CD8-positive, alpha-beta memory T cell (primary cell): ENCODE data around the gene RPLP2. TPM values are rescaled to one million over a fixed set of nuclear protein-coding genes. Genes with fewer than 3 reads are reported as not detected.

Experiments used
- CTCF ChIA-PET: fragments of 350-600 bp; sonication (Branson Sonifier 250); formaldehyde crosslinking; loops from one replicate; lab custom pipeline; 2021; ENCODE audit warnings: antibody characterized with exemption; lab: Charles Lee
- POLR2A ChIA-PET: fragments of 350-600 bp; sonication (Branson Sonifier 250); formaldehyde crosslinking; loops from one replicate; lab custom pipeline; 2021; ENCODE audit warnings: antibody characterized with exemption; lab: Charles Lee
- DNase-seq, 5 donors: peaks; one replicate each; pipeline versions ENCODE4 v3.0.0 to v3.0.0-alpha.2; 2020 to 2022; ENCODE audit warnings: mixed read lengths in 1 of 5
- H3K27ac ChIP-seq: one replicate; pipeline ENCODE4 v1.7.0; 2013; ENCODE audit warnings: low read depth, mild to moderate bottlenecking, low read length, moderate library complexity
- H3K27me3 ChIP-seq: 2 replicates; pipeline ENCODE4 v1.7.0; 2013; ENCODE audit warnings: low read length, mild to moderate bottlenecking; ENCODE audit not compliant: insufficient read depth, poor library complexity, severe bottlenecking
- H3K36me3 ChIP-seq: 2 replicates; pipeline ENCODE4 v1.7.0; 2013; ENCODE audit warnings: mild to moderate bottlenecking, low read length, moderate library complexity; ENCODE audit not compliant: insufficient read depth
- H3K4me1 ChIP-seq: 2 replicates; pipeline ENCODE4 v1.7.0; 2013; ENCODE audit warnings: mild to moderate bottlenecking, low read length, moderate library complexity; ENCODE audit not compliant: insufficient read depth
- H3K4me3 ChIP-seq: 2 replicates; pipeline ENCODE4 v1.7.0; 2013; ENCODE audit warnings: mild to moderate bottlenecking, low read length
- H3K9me3 ChIP-seq: 2 replicates; pipeline ENCODE4 v1.7.0; 2013; ENCODE audit warnings: mild to moderate bottlenecking, low read length
- H3K27ac Mint-ChIP-seq, 8 donors: one replicate each; pipeline ENCODE4 v1.8.0; 2020 to 2021; ENCODE audit warnings: mixed read lengths in 8 of 8, mild to moderate bottlenecking in 6 of 8, inconsistent platforms in 3 of 8, moderate library complexity in 3 of 8
- H3K27me3 Mint-ChIP-seq, 2 donors: one replicate each; pipeline ENCODE4 v1.8.0; 2020 to 2021; ENCODE audit warnings: mixed read lengths in 2 of 2, mild to moderate bottlenecking in 1 of 2, moderate library complexity in 1 of 2
- H3K36me3 Mint-ChIP-seq, 3 donors: one replicate each; pipeline ENCODE4 v1.8.0; 2020 to 2021; ENCODE audit warnings: mixed read lengths in 3 of 3, inconsistent platforms in 1 of 3, mild to moderate bottlenecking in 1 of 3
- H3K4me1 Mint-ChIP-seq, 3 donors: one replicate each; pipeline ENCODE4 v1.8.0; 2020 to 2021; ENCODE audit warnings: mixed read lengths in 3 of 3, inconsistent platforms in 1 of 3, mild to moderate bottlenecking in 1 of 3
- H3K4me3 Mint-ChIP-seq, 7 donors: one replicate each; pipeline ENCODE4 v1.8.0; 2020 to 2021; ENCODE audit warnings: mixed read lengths in 7 of 7, mild to moderate bottlenecking in 6 of 7, moderate library complexity in 4 of 7, inconsistent platforms in 2 of 7
- H3K9me3 Mint-ChIP-seq, 5 donors: one replicate each; pipeline ENCODE4 v1.8.0; 2020 to 2022; ENCODE audit warnings: mixed read lengths in 5 of 5, mild to moderate bottlenecking in 3 of 5, moderate library complexity in 2 of 5, inconsistent platforms in 1 of 5
- polyA plus RNA-seq: library from polyadenylated mRNA; unstranded; fragments of 300-500 nt; fragmentation: Illumina TruSeq; gene quantifications from one replicate; pipeline ENCODE4 v1.2.3, GENCODE V29; 2021
- total RNA-seq, 2 experiments: library from RNA; stranded (reverse); gene quantifications; one replicate each; pipeline ENCODE4 v1.2.3, GENCODE V29; 2021

RPLP2 gene
- total and polyA plus RNA-seq, 3 experiments from 2014 or later: 2,769 to 3,158 (median 2,922) TPM

GRCh38 chr11:810040-810567 is 337 bp downstream of the RPLP2 start:
- Mint-ChIP-seq H3K4me3 (peak overlapping the region; percentile 94 to 100 (median 95)), H3K27me3 (no peaks in the 10 kb centered on the region), H3K27ac (peak overlapping the region; percentile 97 to 100 (median 98)), H3K4me1 (peaks cover 33 to 49% (median 34%) of the 10 kb centered on the region in 3 donors), H3K9me3 (no peaks in the 10 kb centered on the region), H3K36me3 (peaks cover 0 to 38% (median 2%) of the 10 kb centered on the region in 3 donors)
- no peaks in the 10 kb centered on the region for H3K9me3 ChIP-seq
- H3K27me3 ChIP-seq: no peaks in the 10 kb centered on the region
- POLR2A ChIA-PET: interaction anchor here (0.6 to 2.0 kb wide), 11 partner anchors 9 to 304 kb away, joined by 3 to 38 read pairs (median 5); partner anchors contain the start of genes CD151, HRAS, PNPLA2 and TSPAN4
- H3K4me1 ChIP-seq: peaks cover 26% of the 10 kb centered on the region
- H3K4me3 ChIP-seq: peak overlapping the region; percentile 100
- CTCF ChIA-PET: interaction anchor here (0.8 kb wide), 1 partner anchor 9 kb away, joined by 3 read pairs; the partner anchor contains the start of gene PNPLA2
- H3K36me3 ChIP-seq: peaks cover 20% of the 10 kb centered on the region
- no peak for DNase-seq
- H3K27ac ChIP-seq: peak overlapping the region; percentile 92

GRCh38 chr11:811446-812245 is 1.9 kb downstream of the RPLP2 start:
- Mint-ChIP-seq H3K4me1 (peaks cover 30 to 44% (median 34%) of the 10 kb centered on the region in 3 donors), H3K9me3 (no peaks in the 10 kb centered on the region), H3K36me3 (peaks cover 0 to 38% (median 2%) of the 10 kb centered on the region in 3 donors), H3K27me3 (no peaks in the 10 kb centered on the region), H3K27ac (peak overlapping the region; percentile 61 to 100 (median 92)), H3K4me3 (peak overlapping the region; percentile 84 to 100 (median 95))
- H3K4me3 ChIP-seq: no peak overlapping the region
- H3K36me3 ChIP-seq: peaks cover 20% of the 10 kb centered on the region
- H3K27ac ChIP-seq: peak overlapping the region; percentile 92
- no peaks in the 10 kb centered on the region for H3K27me3 ChIP-seq
- no peaks in the 10 kb centered on the region for H3K9me3 ChIP-seq
- DNase-seq: no peak
- POLR2A ChIA-PET: interaction anchor here (1.8 kb wide), 1 partner anchor 8 kb away, joined by 25 read pairs; the partner anchor contains the start of gene PNPLA2
- CTCF ChIA-PET: interaction anchor here (0.9 to 1.3 kb wide), 3 partner anchors 11 to 23 kb away, joined by 3 read pairs; no protein-coding TSS in a partner anchor
- peaks cover 26% of the 10 kb centered on the region for H3K4me1 ChIP-seq

GRCh38 chr11:812390-812789 is 2.6 kb downstream of the RPLP2 start:
- ChIA-PET POLR2A (no interaction called here), CTCF (interaction anchor here (1.0 kb wide), 1 partner anchor 16 kb away, joined by 3 read pairs; no protein-coding TSS in a partner anchor)
- Mint-ChIP-seq H3K27ac (peak overlapping the region in 5 of 8 donors; percentile 63 to 100 (median 84)), H3K36me3 (peaks cover 0 to 38% (median 2%) of the 10 kb centered on the region in 3 donors), H3K4me3 (peak overlapping the region in 3 of 7 donors; percentile 24 to 100 (median 52)), H3K9me3 (no peaks in the 10 kb centered on the region), H3K27me3 (no peaks in the 10 kb centered on the region), H3K4me1 (peaks cover 30 to 44% (median 34%) of the 10 kb centered on the region in 3 donors)
- peaks cover 26% of the 10 kb centered on the region for H3K4me1 ChIP-seq
- H3K27me3 ChIP-seq: no peaks in the 10 kb centered on the region
- peaks cover 20% of the 10 kb centered on the region for H3K36me3 ChIP-seq
- no peaks in the 10 kb centered on the region for H3K9me3 ChIP-seq
- H3K27ac ChIP-seq: no peak overlapping the region
- no peak for DNase-seq
- no peak overlapping the region for H3K4me3 ChIP-seq

GRCh38 chr11:813072-813455 is 3.3 kb downstream of the RPLP2 start:
- POLR2A ChIA-PET: no interaction called here
- Mint-ChIP-seq H3K27me3 (no peaks in the 10 kb centered on the region), H3K36me3 (peaks cover 0 to 38% (median 2%) of the 10 kb centered on the region in 3 donors), H3K27ac (peak overlapping the region in 3 of 8 donors; percentile 43 to 100 (median 84)), H3K9me3 (no peaks in the 10 kb centered on the region), H3K4me1 (peaks cover 26 to 40% (median 30%) of the 10 kb centered on the region in 3 donors), H3K4me3 (peak overlapping the region in 1 of 7 donors; percentile 100)
- H3K27me3 ChIP-seq: no peaks in the 10 kb centered on the region
- H3K9me3 ChIP-seq: no peaks in the 10 kb centered on the region
- DNase-seq: no peak
- H3K4me3 ChIP-seq: no peak overlapping the region
- peaks cover 26% of the 10 kb centered on the region for H3K4me1 ChIP-seq
- peaks cover 20% of the 10 kb centered on the region for H3K36me3 ChIP-seq
- CTCF ChIA-PET: no interaction called here
- no peak overlapping the region for H3K27ac ChIP-seq

GRCh38 chr11:813456-814096 is 3.8 kb downstream of the RPLP2 start:
- H3K4me3 Mint-ChIP-seq: peak overlapping the region in 1 of 7 donors; percentile 67
- peaks cover 0 to 38% (median 2%) of the 10 kb centered on the region in 3 donors for H3K36me3 Mint-ChIP-seq
- H3K4me1 Mint-ChIP-seq: peaks cover 25 to 37% (median 25%) of the 10 kb centered on the region in 3 donors
- peak overlapping the region in 1 of 8 donors; percentile 50 for H3K27ac Mint-ChIP-seq
- Histone ChIP-seq H3K27ac (no peak overlapping the region), H3K4me3 (no peak overlapping the region), H3K36me3 (peaks cover 20% of the 10 kb centered on the region), H3K27me3 (no peaks in the 10 kb centered on the region), H3K4me1 (peaks cover 23% of the 10 kb centered on the region), H3K9me3 (no peaks in the 10 kb centered on the region)
- no peak for DNase-seq
- H3K27me3 Mint-ChIP-seq: no peaks in the 10 kb centered on the region
- ChIA-PET POLR2A (no interaction called here), CTCF (no interaction called here)
- H3K9me3 Mint-ChIP-seq: no peaks in the 10 kb centered on the region

- Mint-ChIP-seq H3K4me1 (peaks cover 14 to 29% (median 17%) of the 10 kb centered on the region in 3 donors), H3K27ac (no peak overlapping the region), H3K9me3 (no peaks in the 10 kb centered on the region), H3K4me3 (peak overlapping the region in 1 of 7 donors; percentile 48), H3K36me3 (peaks cover 0 to 32% (median 2%) of the 10 kb centered on the region in 3 donors), H3K27me3 (no peaks in the 10 kb centered on the region)
- Histone ChIP-seq H3K4me3 (no peak overlapping the region), H3K36me3 (peaks cover 20% of the 10 kb centered on the region), H3K4me1 (peaks cover 23% of the 10 kb centered on the region), H3K27ac (no peak overlapping the region), H3K9me3 (no peaks in the 10 kb centered on the region), H3K27me3 (no peaks in the 10 kb centered on the region)
- no peak for DNase-seq
- ChIA-PET CTCF (no interaction called here), POLR2A (no interaction called here)
Observed at GRCh38 chr11:815675-816432, 6.1 kb downstream of the RPLP2 start.

- Mint-ChIP-seq H3K9me3 (no peaks in the 10 kb centered on the region), H3K4me1 (peaks cover 13 to 28% (median 15%) of the 10 kb centered on the region in 3 donors), H3K27me3 (no peaks in the 10 kb centered on the region), H3K36me3 (peaks cover 0 to 30% (median 0%) of the 10 kb centered on the region in 3 donors), H3K27ac (no peak overlapping the region), H3K4me3 (peak overlapping the region in 1 of 7 donors; percentile 48)
- POLR2A ChIA-PET: no interaction called here
- CTCF ChIA-PET: no interaction called here
- DNase-seq: no peak
- Histone ChIP-seq H3K4me1 (peaks cover 23% of the 10 kb centered on the region), H3K36me3 (peaks cover 17% of the 10 kb centered on the region), H3K4me3 (no peak overlapping the region), H3K27ac (no peak overlapping the region), H3K9me3 (no peaks in the 10 kb centered on the region), H3K27me3 (no peaks in the 10 kb centered on the region)
Observed at GRCh38 chr11:816433-816779, 6.6 kb downstream of the RPLP2 start.
